Measurements from ENCODE around the gene COL6A2.

GRCh38 chr21:46111857-46112724 lies 14.2 kb downstream of the COL6A2 start:
- TF ChIP-seq, protein P1, sequence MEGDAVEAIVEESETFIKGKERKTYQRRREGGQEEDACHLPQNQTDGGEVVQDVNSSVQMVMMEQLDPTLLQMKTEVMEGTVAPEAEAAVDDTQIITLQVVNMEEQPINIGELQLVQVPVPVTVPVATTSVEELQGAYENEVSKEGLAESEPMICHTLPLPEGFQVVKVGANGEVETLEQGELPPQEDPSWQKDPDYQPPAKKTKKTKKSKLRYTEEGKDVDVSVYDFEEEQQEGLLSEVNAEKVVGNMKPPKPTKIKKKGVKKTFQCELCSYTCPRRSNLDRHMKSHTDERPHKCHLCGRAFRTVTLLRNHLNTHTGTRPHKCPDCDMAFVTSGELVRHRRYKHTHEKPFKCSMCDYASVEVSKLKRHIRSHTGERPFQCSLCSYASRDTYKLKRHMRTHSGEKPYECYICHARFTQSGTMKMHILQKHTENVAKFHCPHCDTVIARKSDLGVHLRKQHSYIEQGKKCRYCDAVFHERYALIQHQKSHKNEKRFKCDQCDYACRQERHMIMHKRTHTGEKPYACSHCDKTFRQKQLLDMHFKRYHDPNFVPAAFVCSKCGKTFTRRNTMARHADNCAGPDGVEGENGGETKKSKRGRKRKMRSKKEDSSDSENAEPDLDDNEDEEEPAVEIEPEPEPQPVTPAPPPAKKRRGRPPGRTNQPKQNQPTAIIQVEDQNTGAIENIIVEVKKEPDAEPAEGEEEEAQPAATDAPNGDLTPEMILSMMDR (conservative IDR thresholded peaks at IDR 0.05) = no peak
- no peak for TF ChIP-seq EZH2 (IDR thresholded peaks at IDR 0.05; ENCODE audit: low read depth)
